Measurements from ENCODE around the gene ZPBP2.

GRCh38 chr17:39920218-39921210 is 52.5 kb downstream of the ZPBP2 start:
- TF ChIP-seq CTCF (IDR thresholded peaks at IDR 0.05; ENCODE audit: insufficient read depth, low read depth, low read length) (no peak), EZH2 (IDR thresholded peaks at IDR 0.05; ENCODE audit: insufficient read depth, low read length) (no peak)
